ENCODE measurements around the gene BLOC1S6. TPM values are rescaled to one million over a fixed set of nuclear protein-coding genes. Genes with fewer than 3 reads are reported as not detected.

The BLOC1S6 gene
- total and polyA plus RNA-seq, 2 of the 13 experiments (the other 11 are each of a cell fraction or from before 2014, with no cell fraction given) = 11.8 to 44.3 TPM

- TF ChIP-seq THAP8 (CRISPR knock-in tag; IDR thresholded peaks at IDR 0.05; ENCODE audit: borderline replicate concordance) = no peak
- peak; percentile 69 for TF ChIP-seq ZBTB20 (CRISPR knock-in tag; IDR thresholded peaks at IDR 0.05; ENCODE audit: borderline replicate concordance, low read depth)
- TF ChIP-seq ZNF83 (CRISPR knock-in tag; IDR thresholded peaks at IDR 0.05; ENCODE audit: borderline replicate concordance) = no peak; the same call in 1 of the 2 replicates
- TF ChIP-seq MYNN (CRISPR knock-in tag; IDR thresholded peaks at IDR 0.05; ENCODE audit: low read depth) = no peak
- no peak for TF ChIP-seq ZNF616 (CRISPR knock-in tag; IDR thresholded peaks at IDR 0.05; ENCODE audit: low read depth)
- TF ChIP-seq ZNF143 (CRISPR knock-in tag; IDR thresholded peaks at IDR 0.05) = peak; percentile 72
- peak; percentile 78; the same call in 1 of the 2 replicates for TF ChIP-seq ZNF33B (CRISPR knock-in tag; IDR thresholded peaks at IDR 0.05)
- no peak for TF ChIP-seq FOXP4 (CRISPR knock-in tag; IDR thresholded peaks at IDR 0.05)
- TF ChIP-seq PTBP1 (IDR thresholded peaks at IDR 0.05; ENCODE audit: low read depth, low read length, poor library complexity, severe bottlenecking) = peak; percentile 94
- peak; percentile 58; the same call in 1 of the 2 replicates for TF ChIP-seq ZNF12 (CRISPR knock-in tag; IDR thresholded peaks at IDR 0.05)
- TF ChIP-seq FOXA1 (IDR thresholded peaks at IDR 0.05) = no peak
- TF ChIP-seq FOXA1 (CRISPR knock-in tag; IDR thresholded peaks at IDR 0.05) = no peak; the same call in 1 of the 2 replicates
- 0 out of 2 replicates have a peak, but pooled peaks have one; percentile 54 for TF ChIP-seq AHR (CRISPR knock-in tag; IDR thresholded peaks at IDR 0.05)
- TF ChIP-seq ZNF766 (CRISPR knock-in tag; IDR thresholded peaks at IDR 0.05; ENCODE audit: borderline replicate concordance) = no peak
- peak; percentile 81; the same call in 1 of the 2 replicates for TF ChIP-seq ZNF264 (CRISPR knock-in tag; IDR thresholded peaks at IDR 0.05)
- TF ChIP-seq FOSL1 (CRISPR knock-in tag; IDR thresholded peaks at IDR 0.05; ENCODE audit: borderline replicate concordance) = no peak
- TF ChIP-seq SETDB1 (CRISPR knock-in tag; IDR thresholded peaks at IDR 0.05; ENCODE audit: borderline replicate concordance) = no peak
- 0 out of 2 replicates have a peak, but pooled peaks have one; percentile 49 for TF ChIP-seq THAP7 (CRISPR knock-in tag; IDR thresholded peaks at IDR 0.05)
- peak; percentile 41; the same call in 1 of the 2 replicates for TF ChIP-seq SIN3B (IDR thresholded peaks at IDR 0.05; ENCODE audit: low read length)
- TF ChIP-seq ZBED4 (CRISPR knock-in tag; IDR thresholded peaks at IDR 0.05; ENCODE audit: borderline replicate concordance) = no peak
- peak; percentile 96 for TF ChIP-seq ZMYM4 (CRISPR knock-in tag; IDR thresholded peaks at IDR 0.05)
- TF ChIP-seq ZNF775 (CRISPR knock-in tag; IDR thresholded peaks at IDR 0.05; ENCODE audit: borderline replicate concordance) = no peak
- no peak for TF ChIP-seq STAG1 (CRISPR knock-in tag; IDR thresholded peaks at IDR 0.05)
Observed at GRCh38 chr15:45587095-45587862, at the start of gene BLOC1S6 (continued).

Data from HepG2 (cell line).